ENCODE measurements around the gene ERF.

ERF gene

GRCh38 chr19:42279155-42279901, 24.4 kb upstream of the ERF start:
- peak overlapping the region; percentile 69 for H3K4me3 ChIP-seq (ENCODE audit: low read length)
- no peak for DNase-seq (ENCODE audit: low read depth)
- no peak for TF ChIP-seq CTCF (conservative IDR thresholded peaks at IDR 0.05; ENCODE audit: low read depth, low read length)

- H3K4me3 ChIP-seq (ENCODE audit: low read length): peak overlapping the region; percentile 0
- no peak for DNase-seq (ENCODE audit: low read depth)
- TF ChIP-seq CTCF (conservative IDR thresholded peaks at IDR 0.05; ENCODE audit: low read depth, low read length): no peak
These were observed 23.7 kb upstream of the ERF start for GRCh38 chr19:42278452-42279154.

GRCh38 chr19:42277821-42278451, 23.0 kb upstream of the ERF start:
- no peak for DNase-seq (ENCODE audit: low read depth)
- peak overlapping the region; percentile 0 for H3K4me3 ChIP-seq (ENCODE audit: low read length)
- TF ChIP-seq CTCF (conservative IDR thresholded peaks at IDR 0.05; ENCODE audit: low read depth, low read length): no peak

- no peak for DNase-seq (ENCODE audit: low read depth)
- no peak overlapping the region for H3K4me3 ChIP-seq (ENCODE audit: low read length)
- TF ChIP-seq CTCF (conservative IDR thresholded peaks at IDR 0.05; ENCODE audit: low read depth, low read length): no peak
These were observed 21.9 kb upstream of the ERF start for GRCh38 chr19:42276821-42277220.

- no peak for TF ChIP-seq CTCF (conservative IDR thresholded peaks at IDR 0.05; ENCODE audit: low read depth, low read length)
- no peak for DNase-seq (ENCODE audit: low read depth)
- no peak overlapping the region for H3K4me3 ChIP-seq (ENCODE audit: low read length)
These were observed 21.4 kb upstream of the ERF start for GRCh38 chr19:42276284-42276683.

GRCh38 chr19:42275517-42275916, 20.6 kb upstream of the ERF start:
- TF ChIP-seq CTCF (conservative IDR thresholded peaks at IDR 0.05; ENCODE audit: low read depth, low read length): no peak
- H3K4me3 ChIP-seq (ENCODE audit: low read length): no peak overlapping the region

More at GRCh38 chr19:42275517-42275916, 20.6 kb upstream of the ERF start:
- DNase-seq (ENCODE audit: low read depth): no peak

Measured in retinal pigment epithelial cell (primary cell).